K562 (cell line): ENCODE results near the gene CTCFL. TPM values are rescaled to one million over a fixed set of nuclear protein-coding genes. Genes with fewer than 3 reads are reported as not detected.

Experiments
- ATAC-seq: fragments of 200-7000 bp; cut with Tn5 transposase; 3 replicates; pipeline ENCODE4 v1.9.1; 2020; ENCODE audit warnings: moderate library complexity
- BruUV-seq: library from RNA; stranded (reverse); fragments of 400-500 nt; replicated peaks from 2 replicates; lab custom pipeline; 2021; lab: Mats Ljungman, UMichigan
- CTCF ChIA-PET: fragments of 300-600 bp; formaldehyde crosslinking; extraction: SDS; loops from one replicate; lab custom pipeline; 2021; ENCODE audit warnings: low intra/inter-chr PET ratio; lab: Yijun Ruan, JAX
- POLR2A ChIA-PET: fragments of 300-600, 350-650 bp; sonication (Branson Sonifier 250); formaldehyde crosslinking; extraction: SDS; loops from one replicate; lab custom pipeline; 2021; ENCODE audit warnings: antibody characterized with exemption, inconsistent platforms; lab: Yijun Ruan, JAX
- DNase-seq, 4 experiments: peaks; one replicate each; pipeline versions ENCODE4 v3.0.0 to v3.0.0-alpha.2; 2011 to 2018; ENCODE audit warnings: low spot score in 3 of 4, mixed read lengths in 3 of 4; ENCODE audit errors: extremely low read depth in 1 of 4
- FAIRE-seq: peaks from 2 replicates; lab custom pipeline; 2011; peaks lifted over from hg19 to GRCh38; lab: Jason Lieb, UNC
- H2AFZ ChIP-seq: 2 replicates; pipeline ENCODE4 v1.6.0; 2011; ENCODE audit warnings: low read depth, low read length, control low read depth, inconsistent platforms
- H3K27ac ChIP-seq: fragments of 200-600 bp; 3 replicates; pipeline ENCODE4 v1.8.0; 2011; ENCODE audit warnings: low read depth, mild to moderate bottlenecking, control low read depth, inconsistent platforms, low read length, moderate library complexity, mixed read lengths; ENCODE audit errors: extremely low read depth
- H3K27me3 ChIP-seq, 2 experiments: fragments of 300-600 bp in 1 of 2; 2 replicates in 1 of 2; 3 replicates in 1 of 2; pipeline versions ENCODE4 v1.6.0 to v1.8.0; 2011; ENCODE audit warnings: inconsistent platforms in 2 of 2, low read length in 2 of 2, mild to moderate bottlenecking in 1 of 2, mixed read lengths in 1 of 2, moderate library complexity in 1 of 2; ENCODE audit not compliant: control insufficient read depth in 2 of 2, insufficient read depth in 2 of 2
- H3K36me3 ChIP-seq: fragments of 300-600 bp; 3 replicates; pipeline ENCODE4 v1.8.0; 2011; ENCODE audit warnings: mild to moderate bottlenecking, low read length, inconsistent platforms; ENCODE audit not compliant: control insufficient read depth, insufficient read depth
- H3K4me1 ChIP-seq, 2 experiments: fragments of 200-600 bp in 1 of 2; replicated peaks in 1 of 2; 2 replicates in 1 of 2; 3 replicates in 1 of 2; pipeline versions ENCODE4 v1.5.1 to v1.8.0; 2011; ENCODE audit warnings: inconsistent platforms in 2 of 2, low read length in 2 of 2, mild to moderate bottlenecking in 1 of 2, mixed read lengths in 1 of 2, moderate library complexity in 1 of 2; ENCODE audit not compliant: control insufficient read depth in 2 of 2, insufficient read depth in 2 of 2
- H3K4me2 ChIP-seq: 2 replicates; pipeline ENCODE4 v1.6.1; 2011; ENCODE audit warnings: low read length, control low read depth, inconsistent platforms, mixed read lengths; ENCODE audit not compliant: insufficient read depth
- H3K4me3 ChIP-seq: fragments of 200-600 bp; sonication (generic), shearing (Covaris generic); 2 replicates; pipeline ENCODE4 v1.5.1; 2016; ENCODE audit warnings: control low read depth, inconsistent platforms
- H3K79me2 ChIP-seq: fragments of 200-600 bp; 3 replicates; pipeline ENCODE4 v1.8.0; 2011; ENCODE audit warnings: low read length, inconsistent platforms; ENCODE audit not compliant: control insufficient read depth, insufficient read depth
- H3K9ac ChIP-seq, 2 experiments: 2 replicates each; pipeline versions ENCODE4 v1.6.0 to v1.6.1; 2011; ENCODE audit warnings: low read depth in 2 of 2, low read length in 2 of 2, control low read depth in 1 of 2, inconsistent platforms in 1 of 2, mild to moderate bottlenecking in 1 of 2, mixed read lengths in 1 of 2; ENCODE audit not compliant: insufficient read depth in 1 of 2
- H3K9me1 ChIP-seq: one replicate; pipeline ENCODE4 v1.6.0; 2011; ENCODE audit warnings: inconsistent platforms, mild to moderate bottlenecking, low read length, moderate library complexity; ENCODE audit not compliant: control insufficient read depth, insufficient read depth
- H3K9me3 ChIP-seq: replicated peaks from 2 replicates; pipeline ENCODE4 v1.5.1; 2011; ENCODE audit warnings: low read depth, low read length, inconsistent platforms; ENCODE audit not compliant: control insufficient read depth, insufficient read depth
- H4K20me1 ChIP-seq: replicated peaks from 2 replicates; pipeline ENCODE4 v1.6.1; 2011; ENCODE audit warnings: low read length, inconsistent platforms, mixed read lengths; ENCODE audit not compliant: control insufficient read depth, insufficient read depth
- BRF1 ChIP-seq: IDR thresholded peaks from 3 replicates; pipeline ENCODE4 v1.6.1; 2011; ENCODE audit warnings: borderline replicate concordance, mild to moderate bottlenecking; ENCODE audit not compliant: insufficient read length; ENCODE audit errors: extremely low read depth
- CBX3 ChIP-seq, 2 experiments: IDR thresholded peaks; 1 replicate in 1 of 2; 2 replicates in 1 of 2; pipeline ENCODE4 v1.6.1; 2012; ENCODE audit warnings: inconsistent platforms in 2 of 2, low read length in 2 of 2, borderline replicate concordance in 1 of 2, control low read depth in 1 of 2
- CTCF ChIP-seq, 3 experiments: IDR thresholded peaks in 2 of 3; conservative IDR thresholded peaks in 1 of 3; 2 replicates each; pipeline ENCODE4 v1.5.1; 2011 to 2012; ENCODE audit warnings: low read length in 3 of 3, mild to moderate bottlenecking in 3 of 3, control low read depth in 2 of 3, improper control_type of control experiment in 1 of 3, inconsistent platforms in 1 of 3, low read depth in 1 of 3, mixed read lengths in 1 of 3, moderate library complexity in 1 of 3; ENCODE audit not compliant: insufficient read depth in 2 of 3
- ESRRB ChIP-seq: fragments of 250-450 bp; sonication (Bioruptor Pico); IDR thresholded peaks from 2 replicates; pipeline ENCODE4 v1.5.0; 2020; ENCODE audit warnings: mild to moderate bottlenecking, moderate library complexity, borderline replicate concordance
- PHF8 ChIP-seq: fragments of 200-600 bp; sonication (generic); IDR thresholded peaks from 2 replicates; pipeline ENCODE4 v1.6.1; 2012; ENCODE audit warnings: mixed run types, mild to moderate bottlenecking, inconsistent platforms, low read length, moderate library complexity, borderline replicate concordance
- RHOXF2B ChIP-seq: fragments of 250-450 bp; sonication (Bioruptor Pico); conservative IDR thresholded peaks from 2 replicates; pipeline ENCODE4 v1.5.1; 2021
- ZBTB11 ChIP-seq, 3 experiments: fragments of 200-800 bp in 1 of 3; fragments of 250-450 bp in 1 of 3; fragments of 450-650 bp in 1 of 3; sonication (Bioruptor Pico) in 1 of 3; sonication (Bioruptor generic) in 1 of 3; formaldehyde crosslinking in 1 of 3; IDR thresholded peaks; 2 replicates each; pipeline versions ENCODE4 v1.6.1 to v1.8.0; 2016 to 2022; ENCODE audit warnings: mild to moderate bottlenecking in 2 of 3, missing genetic modification characterization in 2 of 3, missing compliant biosample characterization in 1 of 3, moderate library complexity in 1 of 3
- ZFP36 ChIP-seq: fragments of 150-350 bp; IDR thresholded peaks from 2 replicates; pipeline ENCODE4 v1.6.1; 2018; ENCODE audit warnings: low read length, low read depth; ENCODE audit not compliant: partially characterized antibody
- ZKSCAN8 ChIP-seq: fragments of 200-800 bp; sonication (Bioruptor generic); IDR thresholded peaks from 2 replicates; pipeline ENCODE4 v1.6.1; 2016; ENCODE audit warnings: missing genetic modification characterization, missing compliant biosample characterization
- ZNF280B ChIP-seq: fragments of 250-450 bp; sonication (Bioruptor Pico); IDR thresholded peaks from 2 replicates; pipeline ENCODE4 v1.5.1; 2021; ENCODE audit warnings: mild to moderate bottlenecking
- WGBS: fragments of 100-300 bp; shearing (Covaris generic); methylation state at CpG from one replicate; pipeline ENCODE4 v1.1.6; 2016; ENCODE audit warnings: low coverage, mixed read lengths; ENCODE audit not compliant: insufficient coverage; ENCODE audit errors: missing lambda C conversion rate; 5-methylcytosine and 5-hydroxymethylcytosine counted together
- in situ Hi-C: fragments of 300-500 bp; cut with MboI; formaldehyde crosslinking; loops from 4 replicates; pipeline ENCODE4 v1.15.0; 2018; ENCODE audit warnings: inconsistent platforms, mixed read lengths
- intact Hi-C: fragments of 100-400 bp; cut with micrococcal nuclease; formaldehyde crosslinking; loops from 2 replicates; pipeline ENCODE4 v1.14.2; 2022
- polyA plus RNA-seq, 8 experiments: library from polyadenylated mRNA; depleted of rRNA in 4 of 8; stranded (reverse) in 5 of 8; unstranded in 3 of 8; fragments of >200 nt; fragmentation: Nextera tagmentation in 2 of 8; fragmentation: Illumina TruSeq in 1 of 8; extraction: Ambion mirVana in 2 of 8; extraction: Trizol in 1 of 8; gene quantifications; 2 replicates each; pipeline versions ENCODE4 v1.2.1 to v1.2.3, GENCODE V29; 2011 to 2014; ENCODE audit warnings: inconsistent platforms in 1 of 8, missing spikeins in 1 of 8
- total RNA-seq, 7 experiments: library from RNA; depleted of rRNA in 6 of 7; stranded (reverse); fragments of >200 nt in 6 of 7; fragmentation: Illumina TruSeq in 2 of 7; extraction: Trizol in 2 of 7; gene quantifications; 2 replicates each; pipeline versions ENCODE4 v1.2.1 to v1.2.3, GENCODE V29; 2011 to 2021; ENCODE audit warnings: low replicate concordance in 1 of 7

The CTCFL gene
- total and polyA plus RNA-seq, 9 of the 15 experiments (the other 6 are each of a cell fraction or from before 2014, with no cell fraction given): 42.4 to 188 (median 111) TPM

- no TSS peak for BruUV-seq
- no peak overlapping the region for H3K4me3 ChIP-seq
- in situ Hi-C loops: no loop called here
- H3K9ac ChIP-seq: no peak overlapping the region
- H3K9me1 ChIP-seq: no peaks in the 10 kb centered on the region
- FAIRE-seq: peak; percentile 11
- CTCF ChIA-PET: no interaction called here
- peak overlapping the region; percentile 10; the same call in 1 of the 2 replicates for H3K4me2 ChIP-seq
- H3K27me3 ChIP-seq: peaks cover 0 to 2% of the 10 kb centered on the region in 2 experiments; a peak in 1 of 5 replicates
- peak overlapping the region; percentile 84 for H2AFZ ChIP-seq
- WGBS: 47% methylated on average over 12 of the region's 12 CpGs
- intact Hi-C loops: no loop called here
- H3K27ac ChIP-seq: no peak overlapping the region
- no peaks in the 10 kb centered on the region for H4K20me1 ChIP-seq
- peaks cover 7 to 20% of the 10 kb centered on the region in 2 experiments; a peak in 3 of 5 replicates for H3K4me1 ChIP-seq
- no peaks in the 10 kb centered on the region for H3K9me3 ChIP-seq
- POLR2A ChIA-PET: interaction anchor here (0.8 to 1.6 kb wide), 3 partner anchors 10 to 699 kb away, joined by 3 to 6 read pairs (median 3); no protein-coding TSS in a partner anchor
- H3K79me2 ChIP-seq: no peaks in the 10 kb centered on the region
- peak; percentile 87 for ATAC-seq
- no peaks in the 10 kb centered on the region; the same call in 2 of the 3 replicates for H3K36me3 ChIP-seq
- no peak for DNase-seq
- peak in 1 of 3 experiments; percentile 24; a peak in 1 of 6 replicates for TF ChIP-seq ZBTB11 (CRISPR knock-in tag; IDR thresholded peaks at IDR 0.05)
- TF ChIP-seq CBX3 (IDR thresholded peaks at IDR 0.05; ENCODE audit: borderline replicate concordance in 1 of 2, low read length in 2 of 2): peak in 1 of 2 experiments; percentile 12; a peak in 1 of 3 replicates
- no peak for TF ChIP-seq RHOXF2B (CRISPR knock-in tag)
- TF ChIP-seq ZFP36: peak; percentile 35
- TF ChIP-seq BRF1: no peak
- TF ChIP-seq CTCF (IDR thresholded peaks at IDR 0.05 in 2 of 3, conservative IDR thresholded peaks at IDR 0.05 in 1 of 3; ENCODE audit: insufficient read depth in 2 of 3, low read depth in 1 of 3, low read length in 3 of 3): peak; percentile 29 to 58 (median 31); a peak in 5 of 6 replicates
- TF ChIP-seq ESRRB: no peak
- TF ChIP-seq ZNF280B (CRISPR knock-in tag): no peak
- TF ChIP-seq ZKSCAN8 (CRISPR knock-in tag): no peak
- TF ChIP-seq PHF8: no peak
Observed at GRCh38 chr20:57545927-57546662, 21.2 kb upstream of the CTCFL start.
